Endodermal cell (in vitro differentiated cells): ENCODE measurements around the gene EPHA1. TPM values are rescaled to one million over a fixed set of nuclear protein-coding genes. Genes with fewer than 3 reads are reported as not detected.
A peak's percentile ranks its signal among the peaks of the same experiment; 100 is the strongest.
"Not testable (repeated sequence)": the region's sequence is repeated elsewhere in the genome, so short reads cannot be mapped to it uniquely, and the experiment has no call there.

Source experiments
- DNase-seq: peaks from one replicate; pipeline ENCODE4 v3.0.0-alpha.2; 2017
- H3K27ac ChIP-seq: 2 replicates; pipeline ENCODE4 v1.5.1; 2013; ENCODE audit warnings: mild to moderate bottlenecking, low read depth, low read length, moderate library complexity
- H3K27me3 ChIP-seq: 2 replicates; pipeline ENCODE4 v1.6.1; 2013; ENCODE audit warnings: mild to moderate bottlenecking, low read length, moderate library complexity; ENCODE audit not compliant: insufficient read depth, control insufficient read depth, poor library complexity, severe bottlenecking
- H3K36me3 ChIP-seq: 2 replicates; pipeline ENCODE4 v1.7.0; 2013; ENCODE audit warnings: mild to moderate bottlenecking, low read length, moderate library complexity; ENCODE audit not compliant: control insufficient read depth, insufficient read depth
- H3K4me1 ChIP-seq: one replicate; pipeline ENCODE4 v1.7.0; 2013; ENCODE audit warnings: low read length; ENCODE audit not compliant: control insufficient read depth, insufficient read depth
- H3K4me3 ChIP-seq: 2 replicates; pipeline ENCODE4 v1.5.1; 2013; ENCODE audit warnings: mild to moderate bottlenecking, low read length, moderate library complexity
- H3K9ac ChIP-seq: 2 replicates; pipeline ENCODE4 v1.6.1; 2013; ENCODE audit warnings: mild to moderate bottlenecking, low read length, moderate library complexity; ENCODE audit not compliant: poor library complexity, severe bottlenecking; ENCODE audit errors: extremely low read depth
- H3K9me3 ChIP-seq: 2 replicates; pipeline ENCODE4 v1.6.1; 2013; ENCODE audit warnings: mild to moderate bottlenecking, low read length, moderate library complexity; ENCODE audit not compliant: control insufficient read depth
- H3K27ac Mint-ChIP-seq: 2 replicates; pipeline ENCODE4 v1.8.0; 2020; ENCODE audit warnings: mixed read lengths
- H3K27me3 Mint-ChIP-seq: 2 replicates; pipeline ENCODE4 v1.8.0; 2021; ENCODE audit warnings: mild to moderate bottlenecking, mixed read lengths; ENCODE audit not compliant: insufficient read depth
- H3K36me3 Mint-ChIP-seq: 2 replicates; pipeline ENCODE4 v1.8.0; 2020; ENCODE audit warnings: low read depth, mixed read lengths
- H3K4me1 Mint-ChIP-seq: 2 replicates; pipeline ENCODE4 v1.8.0; 2020; ENCODE audit warnings: mixed read lengths
- H3K4me3 Mint-ChIP-seq: 2 replicates; pipeline ENCODE4 v1.8.0; 2020; ENCODE audit warnings: mild to moderate bottlenecking, moderate library complexity, mixed read lengths
- H3K9me3 Mint-ChIP-seq: 2 replicates; pipeline ENCODE4 v1.8.0; 2020; ENCODE audit warnings: mild to moderate bottlenecking, mixed read lengths
- CTCF ChIP-seq: fragments of 200-600 bp; sonication (generic); conservative IDR thresholded peaks from 2 replicates; pipeline ENCODE4 v1.5.0; 2021; ENCODE audit warnings: antibody characterized with exemption, mild to moderate bottlenecking
- WGBS, 2 experiments: methylation state at CpG; one replicate each; pipeline versions ENCODE4 v1.1.5 to v1.1.7; 2013; ENCODE audit warnings: missing lambda C conversion rate in 2 of 2, mixed read lengths in 1 of 2; ENCODE audit not compliant: insufficient coverage in 1 of 2, insufficient read length in 1 of 2; 5-methylcytosine and 5-hydroxymethylcytosine counted together
- total RNA-seq, 2 donors: library from RNA; stranded (reverse); fragmentation: NEBNext Ultra II Directional in 1 of 2; extraction: Animal tissue kit (Norgen Biotek cat#: 25700) in 1 of 2; gene quantifications; 2 replicates in 1 of 2; 3 replicates in 1 of 2; pipeline ENCODE4 v1.2.1, GENCODE V29; 2021

EPHA1 gene
- total RNA-seq, 2 donors from 2014 or later, result 70.0 to 103 TPM

GRCh38 chr7:143394068-143394467 lies 14.6 kb downstream of the EPHA1 start:
- H3K27ac ChIP-seq, result no peak overlapping the region
- no peaks in the 10 kb centered on the region for H3K9me3 ChIP-seq
- H3K4me1 ChIP-seq, result no peaks in the 10 kb centered on the region
- no peaks in the 10 kb centered on the region for H3K27me3 Mint-ChIP-seq
- H3K27me3 ChIP-seq, result no peaks in the 10 kb centered on the region
- H3K36me3 ChIP-seq, result peaks cover 39% of the 10 kb centered on the region
- WGBS, 2 experiments, result 92 to 94% methylated on average over 4 to 6 of the region's 6 CpGs
- H3K36me3 Mint-ChIP-seq, result peaks cover 79% of the 10 kb centered on the region
- H3K9ac ChIP-seq, result no peak overlapping the region
- H3K4me3 ChIP-seq, result no peak overlapping the region
- H3K4me3 Mint-ChIP-seq, result no peak overlapping the region
- no peaks in the 10 kb centered on the region for H3K4me1 Mint-ChIP-seq
- DNase-seq, result peak; percentile 44
- no peak for TF ChIP-seq CTCF
- no peak overlapping the region for H3K27ac Mint-ChIP-seq
- H3K9me3 Mint-ChIP-seq, result no peaks in the 10 kb centered on the region

- DNase-seq, result peak; percentile 51
- peaks cover 79% of the 10 kb centered on the region for H3K36me3 Mint-ChIP-seq
- Histone ChIP-seq H3K27ac (no peak overlapping the region), H3K4me1 (no peaks in the 10 kb centered on the region), H3K9ac (no peak overlapping the region), H3K9me3 (no peaks in the 10 kb centered on the region), H3K27me3 (no peaks in the 10 kb centered on the region), H3K4me3 (no peak overlapping the region), H3K36me3 (peaks cover 45% of the 10 kb centered on the region)
- no peak overlapping the region for H3K4me3 Mint-ChIP-seq
- TF ChIP-seq CTCF, result no peak
- H3K9me3 Mint-ChIP-seq, result no peaks in the 10 kb centered on the region
- peak overlapping the region; percentile 39 for H3K27ac Mint-ChIP-seq
- 96 to 97% methylated on average over 12 to 14 of the region's 14 CpGs for WGBS, 2 experiments
- no peaks in the 10 kb centered on the region for H3K27me3 Mint-ChIP-seq
- H3K4me1 Mint-ChIP-seq, result no peaks in the 10 kb centered on the region
Observed at GRCh38 chr7:143393267-143394041, 15.2 kb downstream of the EPHA1 start.

DNA sequence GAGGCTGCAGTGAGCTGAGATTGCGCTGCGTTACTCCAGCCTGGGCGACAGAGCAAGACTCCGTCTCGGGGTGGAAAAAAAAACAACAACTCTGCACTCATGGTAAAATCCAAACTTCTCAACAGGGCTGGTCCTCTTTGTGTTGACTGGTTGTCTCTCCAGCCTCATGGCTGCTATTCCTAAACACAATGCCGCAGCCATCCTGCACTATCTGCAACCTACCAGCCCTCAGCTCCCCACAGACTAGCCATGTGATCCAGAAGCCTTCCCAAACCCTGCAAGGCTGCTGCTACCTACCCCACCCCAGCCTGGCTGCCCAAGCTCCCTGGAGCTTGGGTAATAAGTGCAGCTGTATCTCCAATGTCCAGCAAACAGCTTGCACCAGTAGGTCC lies 15.8 kb downstream of the EPHA1 start:
- Histone ChIP-seq H3K27ac (no peak overlapping the region), H3K36me3 (peaks cover 49% of the 10 kb centered on the region), H3K27me3 (no peaks in the 10 kb centered on the region), H3K9ac (no peak overlapping the region), H3K9me3 (no peaks in the 10 kb centered on the region), H3K4me3 (no peak overlapping the region), H3K4me1 (no peaks in the 10 kb centered on the region)
- H3K27me3 Mint-ChIP-seq, result no peaks in the 10 kb centered on the region
- DNase-seq, result peak; percentile 50
- H3K9me3 Mint-ChIP-seq, result no peaks in the 10 kb centered on the region
- H3K36me3 Mint-ChIP-seq, result peaks cover 76% of the 10 kb centered on the region
- 93 to 94% methylated on average over 5 to 6 of the region's 6 CpGs for WGBS, 2 experiments
- no peak for TF ChIP-seq CTCF
- no peak overlapping the region for H3K4me3 Mint-ChIP-seq
- H3K27ac Mint-ChIP-seq, result peak overlapping the region; percentile 39
- no peaks in the 10 kb centered on the region for H3K4me1 Mint-ChIP-seq

DNA sequence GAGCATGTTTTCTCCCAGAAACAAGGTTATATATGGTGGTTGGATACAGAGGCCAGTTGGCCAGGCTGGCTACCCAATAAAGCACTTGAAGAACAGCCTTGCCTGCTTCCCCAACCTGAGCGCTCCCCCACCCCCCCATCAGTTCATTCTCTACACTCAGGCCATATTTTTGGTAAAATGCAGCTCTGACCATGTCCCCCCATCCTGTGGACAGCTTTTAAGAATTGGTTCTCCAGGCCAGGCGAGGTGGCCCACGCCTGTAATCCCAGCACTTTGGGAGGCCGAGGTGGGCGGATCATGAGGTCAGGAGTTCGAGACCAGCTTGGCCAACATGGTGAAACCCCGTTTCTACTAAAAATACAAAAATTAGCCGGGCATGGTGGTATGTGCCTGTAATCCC lies 16.2 kb downstream of the EPHA1 start:
- H3K9me3 Mint-ChIP-seq, H3K27ac Mint-ChIP-seq: not testable (repeated sequence)

More for the DNA sequence above, 16.2 kb downstream of the EPHA1 start:
- not testable (repeated sequence) for H3K4me3 Mint-ChIP-seq, H3K4me1 ChIP-seq, H3K27me3 Mint-ChIP-seq, H3K9ac ChIP-seq, H3K27ac ChIP-seq, H3K4me3 ChIP-seq, H3K4me1 Mint-ChIP-seq, H3K9me3 ChIP-seq, H3K27me3 ChIP-seq
- H3K36me3 ChIP-seq, result peaks cover 49% of the 10 kb centered on the region
- WGBS, 2 experiments, result 91 to 93% methylated on average over 5 to 8 of the region's 8 CpGs
- H3K36me3 Mint-ChIP-seq, result peaks cover 76% of the 10 kb centered on the region
- peak; percentile 40 for DNase-seq
